ENCODE data around the gene TCF4. TPM values are rescaled to one million over a fixed set of nuclear protein-coding genes. Genes with fewer than 3 reads are reported as not detected.

TCF4 gene
- total RNA-seq, 1 experiment from 2014 or later: 0.42 TPM

GRCh38 chr18:55404832-55405465 is 183.0 kb downstream of the TCF4 start:
- Histone ChIP-seq H3K79me2 (ENCODE audit: insufficient read depth, low read length) (no peaks in the 10 kb centered on the region), H3K9ac (ENCODE audit: low read length) (no peak overlapping the region), H3K4me3 (replicated peaks in 1 of 2; ENCODE audit: low read depth in 1 of 2, low read length in 2 of 2) (no peak overlapping the region), H3K9me2 (ENCODE audit: insufficient read depth) (no peaks in the 10 kb centered on the region), H3K36me3 (ENCODE audit: control insufficient read depth in 1 of 2, insufficient read depth in 2 of 2, low read length in 2 of 2) (no peaks in the 10 kb centered on the region), H4K20me1 (ENCODE audit: insufficient read depth) (no peaks in the 10 kb centered on the region), H3K4me2 (ENCODE audit: low read length) (no peak overlapping the region), H3K9me3 (ENCODE audit: control insufficient read depth in 1 of 2, insufficient read depth in 1 of 2, low read depth in 1 of 2, low read length in 2 of 2) (no peaks in the 10 kb centered on the region; a peak in 1 of 4 replicates), H3K4me1 (ENCODE audit: control insufficient read depth in 1 of 2, insufficient read depth in 2 of 2, low read length in 2 of 2) (no peaks in the 10 kb centered on the region), H3K27ac (ENCODE audit: low read depth, low read length) (no peak overlapping the region), H2AFZ (ENCODE audit: low read depth, low read length, poor library complexity, severe bottlenecking) (no peak overlapping the region), H3K27me3 (ENCODE audit: insufficient read depth, low read length) (no peaks in the 10 kb centered on the region)
- CTCF ChIA-PET: no interaction called here
- ATAC-seq (no peak), DNase-seq (ENCODE audit: low read depth, low spot score) (no peak)
- BruUV-seq (replicated peaks): no TSS peak
- intact Hi-C loops (cut with micrococcal nuclease): no loop called here
- RAD21 ChIA-PET (ENCODE audit: low non-redundant PET in 1 of 2, low total read pairs in 2 of 2, uncharacterized antibody in 2 of 2, unreplicated experiment in 2 of 2): no interaction called here
- TF ChIP-seq POLR2AphosphoS5 (IDR thresholded peaks at IDR 0.05; ENCODE audit: low read depth, low read length) (no peak), JUND (IDR thresholded peaks at IDR 0.05) (no peak), YY1 (IDR thresholded peaks at IDR 0.05; ENCODE audit: extremely low read depth, insufficient replicate concordance, low read depth, low read length) (no peak), CTCF (IDR thresholded peaks at IDR 0.05 in 2 of 3, conservative IDR thresholded peaks at IDR 0.05 in 1 of 3; ENCODE audit: borderline replicate concordance in 1 of 3, insufficient read depth in 1 of 3, low read depth in 2 of 3, low read length in 2 of 3) (no peak), CEBPB (IDR thresholded peaks at IDR 0.05; ENCODE audit: low read depth) (no peak), ATF3 (IDR thresholded peaks at IDR 0.05) (no peak), ZBTB33 (IDR thresholded peaks at IDR 0.05; ENCODE audit: extremely low read depth, insufficient replicate concordance, low read length) (no peak), ZNF274 (IDR thresholded peaks at IDR 0.05; ENCODE audit: low read depth, low read length) (no peak), EZH2phosphoT487 (IDR thresholded peaks at IDR 0.05; ENCODE audit: borderline replicate concordance) (no peak), FOSL1 (IDR thresholded peaks at IDR 0.05; ENCODE audit: low read depth) (no peak), CBX3 (IDR thresholded peaks at IDR 0.05; ENCODE audit: low read depth) (no peak), MAX (IDR thresholded peaks at IDR 0.05) (no peak), SIN3A (IDR thresholded peaks at IDR 0.05; ENCODE audit: low read depth) (no peak), EZH2 (IDR thresholded peaks at IDR 0.05) (no peak), TCF7L2 (IDR thresholded peaks at IDR 0.05; ENCODE audit: borderline replicate concordance, extremely low read depth, insufficient read depth, insufficient read length) (no peak), SRF (IDR thresholded peaks at IDR 0.05; ENCODE audit: low read depth) (no peak), ZFX (IDR thresholded peaks at IDR 0.05) (no peak), EGR1 (IDR thresholded peaks at IDR 0.05; ENCODE audit: low read depth) (no peak), SP1 (IDR thresholded peaks at IDR 0.05; ENCODE audit: low read depth) (no peak)
- POLR2A ChIA-PET: no interaction called here
